ENCODE measurements around the gene NTM. TPM values are rescaled to one million over a fixed set of nuclear protein-coding genes. Genes with fewer than 3 reads are reported as not detected.

Gene NTM
- total RNA-seq, 6 donors from 2014 or later = 4.1 to 151 (median 115) TPM

DNA sequence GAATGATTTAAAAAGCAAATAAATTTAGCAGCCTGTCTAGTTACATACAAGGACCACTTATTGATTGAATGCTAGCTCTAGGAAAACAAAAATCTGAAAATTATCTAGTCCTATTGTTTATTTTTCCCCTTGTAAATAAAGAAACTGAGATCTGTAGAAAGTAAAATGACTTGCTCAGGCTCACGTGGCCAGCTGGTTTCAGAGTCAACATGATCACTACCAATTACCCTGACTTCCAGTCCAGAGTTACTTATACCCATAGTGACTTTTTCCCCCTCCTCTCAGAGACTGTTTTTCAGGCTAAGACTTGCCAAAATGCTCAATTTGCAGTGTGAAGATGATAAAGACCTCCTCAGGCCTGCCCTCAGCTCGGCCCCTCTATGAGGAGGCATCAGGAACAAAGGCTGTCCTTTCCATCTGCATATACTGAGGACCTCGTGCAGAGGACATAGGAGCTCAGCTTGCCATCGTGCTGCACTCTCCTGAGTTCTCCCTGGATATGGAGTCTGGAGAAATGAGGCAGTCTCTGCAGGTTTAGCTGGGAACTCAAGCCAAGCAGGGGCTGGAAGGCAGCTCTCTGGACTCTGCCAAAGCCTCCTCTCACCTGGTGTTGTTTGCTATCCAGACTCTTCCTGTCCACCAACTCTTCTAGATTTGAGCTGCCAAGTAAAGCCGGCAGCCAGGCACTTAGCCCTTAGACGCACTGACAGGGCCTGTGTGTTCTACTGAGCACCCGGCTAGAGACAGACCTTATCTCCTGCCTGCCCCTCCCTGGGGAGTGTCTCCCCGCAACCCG is 883.3 kb downstream of the NTM start:
- no peak overlapping the region for H3K27ac ChIP-seq
- ATAC-seq (ENCODE audit: low FRiP score in 2 of 2) (no peak), DNase-seq (no peak)
- TF ChIP-seq POLR2A (IDR thresholded peaks at IDR 0.05) = no peak
- TF ChIP-seq EP300 (IDR thresholded peaks at IDR 0.05) = no peak
- TF ChIP-seq POLR2AphosphoS5 (IDR thresholded peaks at IDR 0.05) = no peak
- TF ChIP-seq, protein P1, sequence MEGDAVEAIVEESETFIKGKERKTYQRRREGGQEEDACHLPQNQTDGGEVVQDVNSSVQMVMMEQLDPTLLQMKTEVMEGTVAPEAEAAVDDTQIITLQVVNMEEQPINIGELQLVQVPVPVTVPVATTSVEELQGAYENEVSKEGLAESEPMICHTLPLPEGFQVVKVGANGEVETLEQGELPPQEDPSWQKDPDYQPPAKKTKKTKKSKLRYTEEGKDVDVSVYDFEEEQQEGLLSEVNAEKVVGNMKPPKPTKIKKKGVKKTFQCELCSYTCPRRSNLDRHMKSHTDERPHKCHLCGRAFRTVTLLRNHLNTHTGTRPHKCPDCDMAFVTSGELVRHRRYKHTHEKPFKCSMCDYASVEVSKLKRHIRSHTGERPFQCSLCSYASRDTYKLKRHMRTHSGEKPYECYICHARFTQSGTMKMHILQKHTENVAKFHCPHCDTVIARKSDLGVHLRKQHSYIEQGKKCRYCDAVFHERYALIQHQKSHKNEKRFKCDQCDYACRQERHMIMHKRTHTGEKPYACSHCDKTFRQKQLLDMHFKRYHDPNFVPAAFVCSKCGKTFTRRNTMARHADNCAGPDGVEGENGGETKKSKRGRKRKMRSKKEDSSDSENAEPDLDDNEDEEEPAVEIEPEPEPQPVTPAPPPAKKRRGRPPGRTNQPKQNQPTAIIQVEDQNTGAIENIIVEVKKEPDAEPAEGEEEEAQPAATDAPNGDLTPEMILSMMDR (IDR thresholded peaks at IDR 0.05) = no peak
- no peaks in the 10 kb centered on the region for H3K4me1 ChIP-seq
- no peak overlapping the region for H3K4me3 ChIP-seq
- H3K27me3 ChIP-seq = no peaks in the 10 kb centered on the region
- WGBS, 2 donors = 71 to 77% methylated on average over 9 of the region's 9 CpGs
- no peaks in the 10 kb centered on the region for H3K9me3 ChIP-seq
- no peaks in the 10 kb centered on the region for H3K36me3 ChIP-seq

DNA sequence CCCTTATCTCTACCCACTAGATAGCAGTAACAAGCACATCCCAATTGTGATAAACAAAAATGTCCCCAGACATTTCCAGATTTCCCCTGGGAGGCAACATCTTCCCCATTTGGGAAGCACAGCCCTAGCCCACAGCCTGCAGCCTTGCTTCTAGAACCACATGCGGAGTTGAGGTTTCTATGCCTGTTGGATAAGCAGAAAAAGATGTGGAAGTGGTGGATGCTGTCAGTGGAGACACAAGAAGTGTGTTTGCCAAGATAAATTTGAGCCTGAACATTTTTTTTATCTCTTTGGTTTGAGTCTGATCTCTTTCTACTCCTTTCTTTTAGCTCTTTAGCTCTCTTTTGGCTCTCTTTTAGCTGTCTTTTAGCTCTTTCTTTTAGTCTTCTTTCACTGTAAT is 884.5 kb downstream of the NTM start:
- ATAC-seq (ENCODE audit: low FRiP score in 2 of 2) = no peak
- TF ChIP-seq POLR2A (IDR thresholded peaks at IDR 0.05) (no peak), POLR2AphosphoS5 (IDR thresholded peaks at IDR 0.05) (no peak), EP300 (IDR thresholded peaks at IDR 0.05) (no peak)
- TF ChIP-seq, protein P1 (IDR thresholded peaks at IDR 0.05) = no peak
- H3K4me3 ChIP-seq = no peak overlapping the region
- H3K36me3 ChIP-seq = no peaks in the 10 kb centered on the region
- H3K27me3 ChIP-seq = no peaks in the 10 kb centered on the region
- no peak overlapping the region for H3K27ac ChIP-seq
- DNase-seq = no peak
- 90 to 100% methylated on average over 1 of the region's 1 CpG for WGBS, 2 donors
- H3K9me3 ChIP-seq = no peaks in the 10 kb centered on the region
- H3K4me1 ChIP-seq = no peaks in the 10 kb centered on the region

DNA sequence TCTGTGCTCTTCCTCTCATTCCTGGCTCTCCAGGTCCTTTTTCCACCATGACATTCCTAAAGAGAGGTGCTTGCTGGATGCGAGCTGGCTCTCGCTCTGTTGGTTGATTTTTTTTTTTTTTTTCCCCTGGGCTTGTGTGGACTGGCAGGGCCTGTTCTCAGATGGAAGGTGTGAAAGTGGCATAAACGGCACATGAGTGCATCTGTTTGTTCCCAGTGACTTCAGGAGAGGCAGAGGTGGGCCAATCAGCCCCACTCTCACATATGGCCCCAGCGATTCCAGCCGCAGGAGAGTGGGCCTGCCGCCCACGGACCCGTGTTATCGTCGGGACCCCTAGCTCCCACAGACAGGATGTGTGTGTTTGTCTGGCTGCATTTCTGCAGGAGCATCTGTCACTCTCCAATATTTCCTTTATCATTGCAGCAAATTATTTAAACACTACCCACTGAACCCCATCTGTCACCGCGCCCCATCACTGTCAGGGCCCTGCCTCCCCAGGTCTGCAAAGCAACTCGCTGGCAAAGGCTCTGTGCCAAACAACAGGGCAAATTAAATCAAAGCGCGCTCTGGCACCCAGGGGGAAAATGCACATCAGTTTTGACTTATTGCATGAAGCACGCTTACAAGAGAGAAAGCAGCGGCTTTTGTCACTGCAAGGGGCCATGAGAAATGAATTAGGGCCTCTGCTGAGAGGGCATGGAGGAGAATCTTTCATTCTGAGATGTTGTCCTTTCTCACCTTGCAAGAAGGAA is 886.3 kb downstream of the NTM start:
- Histone ChIP-seq H3K27me3 (no peaks in the 10 kb centered on the region), H3K4me1 (no peaks in the 10 kb centered on the region), H3K36me3 (no peaks in the 10 kb centered on the region), H3K4me3 (no peak overlapping the region), H3K9me3 (no peaks in the 10 kb centered on the region), H3K27ac (no peak overlapping the region)
- ATAC-seq (ENCODE audit: low FRiP score in 2 of 2) (no peak), DNase-seq (peak in 1 of 2 donors; percentile 54)
- WGBS, 2 donors = 77 to 87% methylated on average over 17 of the region's 17 CpGs
- TF ChIP-seq POLR2A (IDR thresholded peaks at IDR 0.05) (no peak), EP300 (IDR thresholded peaks at IDR 0.05) (no peak), POLR2AphosphoS5 (IDR thresholded peaks at IDR 0.05) (no peak)
- TF ChIP-seq, protein P1 (IDR thresholded peaks at IDR 0.05) = no peak

DNA sequence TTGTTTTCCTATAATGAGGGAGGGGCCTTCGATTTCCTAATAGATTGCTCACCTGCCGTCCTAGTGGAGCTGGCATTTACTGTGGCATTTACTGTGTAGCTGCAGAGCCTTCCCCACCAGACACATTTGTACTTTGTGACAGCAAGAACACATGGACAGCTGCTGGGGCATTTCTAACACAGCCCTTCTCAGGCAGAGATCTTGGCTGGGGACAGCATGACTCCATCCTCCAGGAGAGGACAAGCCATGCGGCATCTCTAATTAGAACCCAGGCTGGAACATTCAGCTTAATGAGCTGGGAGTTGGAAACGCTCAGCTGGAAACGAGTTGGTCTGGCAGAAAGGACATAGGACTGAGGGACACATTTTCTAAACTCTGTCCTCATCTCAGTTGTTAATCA is 887.5 kb downstream of the NTM start:
- Histone ChIP-seq H3K9me3 (no peaks in the 10 kb centered on the region), H3K4me1 (no peaks in the 10 kb centered on the region), H3K27ac (no peak overlapping the region), H3K4me3 (no peak overlapping the region), H3K27me3 (no peaks in the 10 kb centered on the region), H3K36me3 (no peaks in the 10 kb centered on the region)
- DNase-seq (no peak), ATAC-seq (ENCODE audit: low FRiP score in 2 of 2) (no peak)
- WGBS, 2 donors = 87 to 91% methylated on average over 5 of the region's 5 CpGs
- TF ChIP-seq EP300 (IDR thresholded peaks at IDR 0.05) (no peak), POLR2AphosphoS5 (IDR thresholded peaks at IDR 0.05) (no peak), POLR2A (IDR thresholded peaks at IDR 0.05) (no peak)
- TF ChIP-seq, protein P1 (IDR thresholded peaks at IDR 0.05) = no peak
